Liver (tissue), 3 donors: ENCODE results near the gene GTF2F2.

Source experiments
- CTCF ChIP-seq: fragments of 150-350 bp; IDR thresholded peaks from 2 replicates; pipeline ENCODE4 v1.5.1; 2017; ENCODE audit warnings: improper control_type of control experiment, low read depth, low read length; ENCODE audit not compliant: missing input control
- HNF4A ChIP-seq, 2 donors: conservative IDR thresholded peaks; 2 replicates each; pipeline ENCODE4 v1.6.1; 2016; ENCODE audit warnings: antibody characterized with exemption in 2 of 2, mild to moderate bottlenecking in 2 of 2
- JUND ChIP-seq, 2 donors: IDR thresholded peaks; 2 replicates each; pipeline ENCODE4 v1.6.1; 2016; ENCODE audit warnings: antibody characterized with exemption in 2 of 2
- MAX ChIP-seq: IDR thresholded peaks from 2 replicates; pipeline ENCODE4 v1.6.1; 2016; ENCODE audit warnings: antibody characterized with exemption
- REST ChIP-seq: IDR thresholded peaks from 2 replicates; pipeline ENCODE4 v1.6.1; 2016; ENCODE audit warnings: antibody characterized with exemption, mild to moderate bottlenecking
- RXRA ChIP-seq, 2 donors: IDR thresholded peaks; 2 replicates each; pipeline ENCODE4 v1.6.1; 2017 to 2018; ENCODE audit warnings: antibody characterized with exemption in 2 of 2, mild to moderate bottlenecking in 1 of 2
- SP1 ChIP-seq: IDR thresholded peaks from 2 replicates; pipeline ENCODE4 v1.6.1; 2018; ENCODE audit warnings: antibody characterized with exemption, mild to moderate bottlenecking
- TAF1 ChIP-seq: conservative IDR thresholded peaks from 2 replicates; pipeline ENCODE4 v1.6.1; 2016; ENCODE audit warnings: antibody characterized with exemption, mild to moderate bottlenecking
- donor health status: healthy.
- donor health status: healthy.

GRCh38 chr13:45225370-45225769 lies 105.1 kb downstream of the GTF2F2 start:
- TF ChIP-seq CTCF (no peak), HNF4A (conservative IDR thresholded peaks at IDR 0.05) (no peak), MAX (no peak), SP1 (no peak), JUND (IDR thresholded peaks at IDR 0.05) (no peak), REST (no peak), RXRA (IDR thresholded peaks at IDR 0.05) (no peak), TAF1 (no peak)
